Left colon (tissue), 2 donors: ENCODE data around the gene ZNF764. TPM values are rescaled to one million over a fixed set of nuclear protein-coding genes. Genes with fewer than 3 reads are reported as not detected.
A peak's percentile ranks its signal among the peaks of the same experiment; 100 is the strongest.
"Not testable (repeated sequence)": the region's sequence is repeated elsewhere in the genome, so short reads cannot be mapped to it uniquely, and the experiment has no call there.

Experiments used
- ATAC-seq: fragments of 200-7000 bp; cut with Tn5 transposase; one replicate; pipeline ENCODE4 v1.9.1; 2020; ENCODE audit warnings: mild to moderate bottlenecking, moderate library complexity
- DNase-seq, 2 donors: peaks; one replicate each; pipeline ENCODE4 v3.0.0-alpha.2; 2020
- intact Hi-C, 2 donors: fragments of 100-400 bp; cut with DNase I in 1 of 2; cut with micrococcal nuclease in 1 of 2; formaldehyde crosslinking; loops; one replicate each; pipeline versions ENCODE4 v1.11.2 to v1.14.0; 2022; cut with DNase I, micrococcal nuclease
- long read RNA-seq: library from polyadenylated mRNA; unstranded; transcript quantifications from one replicate; pipeline ENCODE4 v2.0.0, GENCODE V29; 2021
- total RNA-seq, 2 donors: library from RNA; stranded (reverse); fragmentation: NEBNext Ultra II Directional; extraction: Animal tissue kit (Norgen Biotek cat#: 25700); gene quantifications; one replicate each; pipeline ENCODE4 v1.2.1, GENCODE V29; 2021
- donor health status: DM: no; HTN: no; CAD: no.
- donor health status: DM: yes; HTN: yes; CAD: no.

Gene ZNF764
- total RNA-seq: 10 to 100 TPM; 10.6 to 20.7 TPM
- long read RNA-seq, partial matches to known transcripts: 1 of 1 reads
- long read RNA-seq, other reads (novel, unspliced or antisense): 0 of 1 reads

GRCh38 chr16:30557957-30558788 is at the start of gene ZNF764:
TSS of gene ZNF764 (minus strand) at chr16:30558374. CDS start at chr16:30558182, 192 bp downstream.
- intact Hi-C loops: no loop called here
- ATAC-seq (peak; percentile 83), DNase-seq (peak; percentile 97 to 99)

GRCh38 chr16:30606004-30606403 is 47.8 kb upstream of the ZNF764 start:
- no peak for DNase-seq
- ATAC-seq: no peak
- intact Hi-C loops: loop anchor here in 1 of 2 donors (10.0 kb wide), 1 partner anchor 181 kb away; no protein-coding TSS in a partner anchor

- intact Hi-C loops: loop anchor here in 1 of 2 donors (10.0 kb wide), 1 partner anchor 180 kb away; no protein-coding TSS in a partner anchor
- ATAC-seq (no peak), DNase-seq (no peak)
Measured at GRCh38 chr16:30605158-30605557, 47.0 kb upstream of the ZNF764 start.

- DNase-seq (no peak), ATAC-seq (no peak)
- intact Hi-C loops: loop anchor here in 1 of 2 donors (10.0 kb wide), 1 partner anchor 180 kb away; no protein-coding TSS in a partner anchor
Measured at GRCh38 chr16:30604316-30604947, 46.3 kb upstream of the ZNF764 start.

GRCh38 chr16:30603945-30604315 is 45.8 kb upstream of the ZNF764 start:
- intact Hi-C loops: loop anchor here in 1 of 2 donors (10.0 kb wide), 1 partner anchor 179 kb away; no protein-coding TSS in a partner anchor
- no peak for ATAC-seq
- no peak for DNase-seq

GRCh38 chr16:30602616-30603277 is 44.6 kb upstream of the ZNF764 start:
- intact Hi-C loops: loop anchor here in 1 of 2 donors (10.0 kb wide), 1 partner anchor 178 kb away; no protein-coding TSS in a partner anchor
- no peak for DNase-seq
- no peak for ATAC-seq

GRCh38 chr16:30601966-30602365 is 43.8 kb upstream of the ZNF764 start:
- ATAC-seq (no peak), DNase-seq (no peak)
- intact Hi-C loops: loop anchor here in 1 of 2 donors (10.0 kb wide), 1 partner anchor 177 kb away; no protein-coding TSS in a partner anchor

- ATAC-seq (no peak), DNase-seq (no peak)
- intact Hi-C loops: loop anchor here in 1 of 2 donors (10.0 kb wide), 1 partner anchor 176 kb away; no protein-coding TSS in a partner anchor
Measured at GRCh38 chr16:30600929-30601328, 42.8 kb upstream of the ZNF764 start.

- intact Hi-C loops: loop anchor here in 1 of 2 donors (10.0 kb wide), 1 partner anchor 175 kb away; no protein-coding TSS in a partner anchor
- ATAC-seq: no peak
Measured at GRCh38 chr16:30600215-30600614, 42.0 kb upstream of the ZNF764 start.

GRCh38 chr16:30592871-30593270 is 34.7 kb upstream of the ZNF764 start:
- no peak for DNase-seq
- ATAC-seq: no peak
- intact Hi-C loops: no loop called here

More at GRCh38 chr16:30600215-30600614, 42.0 kb upstream of the ZNF764 start:
- no peak for DNase-seq

- ATAC-seq, intact Hi-C loops, DNase-seq: not testable (repeated sequence)
Measured at GRCh38 chr16:30590869-30591268, 32.7 kb upstream of the ZNF764 start.

GRCh38 chr16:30589582-30589981 is 31.4 kb upstream of the ZNF764 start:
- DNase-seq, intact Hi-C loops, ATAC-seq: not testable (repeated sequence)

GRCh38 chr16:30588651-30589050 is 30.5 kb upstream of the ZNF764 start:
- no peak for DNase-seq
- intact Hi-C loops: no loop called here

GRCh38 chr16:30585400-30586191 is 27.4 kb upstream of the ZNF764 start, which contains the start of gene ZNF785:
TSS of gene ZNF785 (minus strand) at chr16:30585697. CDS start at chr16:30585611, 86 bp downstream.
- intact Hi-C loops: no loop called here
- ATAC-seq: peak; percentile 91
- peak; percentile 92 to 98 for DNase-seq

More at GRCh38 chr16:30588651-30589050, 30.5 kb upstream of the ZNF764 start:
- ATAC-seq: no peak

- DNase-seq: no peak
- intact Hi-C loops: no loop called here
- ATAC-seq: peak; percentile 15
Measured at GRCh38 chr16:30585022-30585399, 26.8 kb upstream of the ZNF764 start.

- intact Hi-C loops: no loop called here
- no peak for DNase-seq
- ATAC-seq: no peak
Measured at GRCh38 chr16:30582611-30583340, 24.6 kb upstream of the ZNF764 start.

GRCh38 chr16:30581457-30581856 is 23.3 kb upstream of the ZNF764 start:
- DNase-seq (no peak), ATAC-seq (no peak)
- intact Hi-C loops: no loop called here
